CD14-positive monocyte (primary cell): ENCODE data around the gene DNAJC5. TPM values are rescaled to one million over a fixed set of nuclear protein-coding genes. Genes with fewer than 3 reads are reported as not detected.

Source experiments
- DNase-seq, 3 donors: peaks; one replicate each; pipeline ENCODE4 v3.0.0-alpha.2; 2011 to 2022
- H2AFZ ChIP-seq: 2 replicates; pipeline ENCODE4 v1.6.0; 2012; ENCODE audit warnings: mild to moderate bottlenecking, low read depth, low read length, inconsistent platforms; ENCODE audit not compliant: insufficient read depth, poor library complexity, severe bottlenecking
- H3K27ac ChIP-seq, 2 donors: 1 replicate in 1 of 2; 2 replicates in 1 of 2; pipeline ENCODE4 v1.5.1; 2012 to 2013; ENCODE audit warnings: low read length in 2 of 2, control low read depth in 1 of 2, inconsistent platforms in 1 of 2, low read depth in 1 of 2, mild to moderate bottlenecking in 1 of 2
- H3K27me3 ChIP-seq, 2 donors: one replicate each; pipeline versions ENCODE4 v1.6.0 to v1.6.1; 2011 to 2013; ENCODE audit warnings: low read length in 2 of 2; ENCODE audit not compliant: control insufficient read depth in 2 of 2, insufficient read depth in 2 of 2
- H3K36me3 ChIP-seq, 2 donors: replicated peaks in 1 of 2; 1 replicate in 1 of 2; 2 replicates in 1 of 2; pipeline versions ENCODE4 v1.5.1 to v1.6.1; 2012 to 2013; ENCODE audit warnings: low read length in 2 of 2, control low read depth in 1 of 2, inconsistent platforms in 1 of 2, mild to moderate bottlenecking in 1 of 2; ENCODE audit not compliant: insufficient read depth in 2 of 2, control insufficient read depth in 1 of 2
- H3K4me1 ChIP-seq, 2 donors: 1 replicate in 1 of 2; 2 replicates in 1 of 2; pipeline versions ENCODE4 v1.5.1 to v1.6.1; 2012 to 2013; ENCODE audit warnings: low read length in 2 of 2, control low read depth in 1 of 2, inconsistent platforms in 1 of 2, mild to moderate bottlenecking in 1 of 2, moderate library complexity in 1 of 2; ENCODE audit not compliant: insufficient read depth in 2 of 2, control insufficient read depth in 1 of 2
- H3K4me2 ChIP-seq: replicated peaks from 2 replicates; pipeline ENCODE3; 2012; ENCODE audit warnings: low read length, moderate library complexity, mild to moderate bottlenecking; ENCODE audit not compliant: poor library complexity, severe bottlenecking; ENCODE audit errors: extremely low read depth
- H3K4me3 ChIP-seq, 3 experiments: fragments of 200-600 bp in 1 of 3; sonication (generic) in 1 of 3; replicated peaks in 1 of 3; 1 replicate in 2 of 3; 2 replicates in 1 of 3; pipeline ENCODE4 v1.5.1; 2011 to 2013; ENCODE audit warnings: low read length in 3 of 3, mild to moderate bottlenecking in 3 of 3, control low read depth in 2 of 3, low read depth in 2 of 3, inconsistent platforms in 1 of 3, moderate library complexity in 1 of 3
- H3K79me2 ChIP-seq: 2 replicates; pipeline ENCODE4 v1.6.0; 2012; ENCODE audit warnings: mild to moderate bottlenecking, control low read depth, inconsistent platforms, low read length, moderate library complexity; ENCODE audit not compliant: insufficient read depth
- H3K9ac ChIP-seq: 2 replicates; pipeline ENCODE4 v1.6.0; 2017; ENCODE audit warnings: low read length, mild to moderate bottlenecking; ENCODE audit not compliant: insufficient read depth, poor library complexity, severe bottlenecking
- H3K9me3 ChIP-seq, 2 donors: replicated peaks in 1 of 2; 1 replicate in 1 of 2; 2 replicates in 1 of 2; pipeline versions ENCODE4 v1.5.1 to v1.6.1; 2012 to 2013; ENCODE audit warnings: low read length in 2 of 2, control low read depth in 1 of 2; ENCODE audit not compliant: control insufficient read depth in 1 of 2, insufficient read depth in 1 of 2
- H4K20me1 ChIP-seq: 2 replicates; pipeline ENCODE4 v1.6.0; 2012; ENCODE audit warnings: mild to moderate bottlenecking, low read length, control low read depth, moderate library complexity; ENCODE audit not compliant: insufficient read depth
- H3K27ac Mint-ChIP-seq, 7 donors: one replicate each; pipeline ENCODE4 v1.8.0; 2020; ENCODE audit warnings: mild to moderate bottlenecking in 7 of 7, mixed read lengths in 7 of 7, moderate library complexity in 6 of 7, inconsistent platforms in 2 of 7
- H3K27me3 Mint-ChIP-seq, 3 donors: one replicate each; pipeline ENCODE4 v1.8.0; 2021 to 2022; ENCODE audit warnings: low read depth in 3 of 3, mild to moderate bottlenecking in 3 of 3, mixed read lengths in 3 of 3, moderate library complexity in 3 of 3, inconsistent platforms in 1 of 3
- H3K36me3 Mint-ChIP-seq, 2 donors: one replicate each; pipeline ENCODE4 v1.8.0; 2020; ENCODE audit warnings: mixed read lengths in 2 of 2, inconsistent platforms in 1 of 2, mild to moderate bottlenecking in 1 of 2
- H3K4me1 Mint-ChIP-seq: one replicate; pipeline ENCODE4 v1.8.0; 2020; ENCODE audit warnings: mild to moderate bottlenecking, mixed read lengths
- H3K4me3 Mint-ChIP-seq, 2 donors: one replicate each; pipeline ENCODE4 v1.8.0; 2020; ENCODE audit warnings: mild to moderate bottlenecking in 2 of 2, mixed read lengths in 2 of 2, moderate library complexity in 1 of 2
- H3K9me3 Mint-ChIP-seq, 7 donors: one replicate each; pipeline ENCODE4 v1.8.0; 2020 to 2022; ENCODE audit warnings: mixed read lengths in 7 of 7, mild to moderate bottlenecking in 6 of 7, moderate library complexity in 6 of 7, inconsistent platforms in 2 of 7
- WGBS: methylation state at CpG from one replicate; pipeline ENCODE4 v1.1.5; 2013; ENCODE audit warnings: missing lambda C conversion rate; ENCODE audit not compliant: insufficient coverage; 5-methylcytosine and 5-hydroxymethylcytosine counted together
- intact Hi-C, 2 donors: fragments of 100-400 bp; cut with micrococcal nuclease; formaldehyde crosslinking; loops; one replicate each; pipeline versions ENCODE4 v1.15.0 to v1.15.1; 2023
- polyA plus RNA-seq, 3 donors: library from polyadenylated mRNA; depleted of rRNA in 1 of 3; unstranded in 2 of 3; stranded (reverse) in 1 of 3; fragments of 300-500 nt in 2 of 3; fragments of >200 nt in 1 of 3; fragmentation: Illumina TruSeq in 2 of 3; gene quantifications; 1 replicate in 2 of 3; 2 replicates in 1 of 3; pipeline ENCODE4 v1.2.3, GENCODE V29; 2012 to 2021
- TF ChIP-seq, protein P1 (sequence below): fragments of 200-600 bp; IDR thresholded peaks from one replicate; pipeline ENCODE4 v1.8.0; 2022; ENCODE audit warnings: antibody characterized with exemption, mild to moderate bottlenecking

DNAJC5 gene
- polyA plus RNA-seq, 3 donors, result 5.9 to 44.4 (median 7.4) TPM

DNA sequence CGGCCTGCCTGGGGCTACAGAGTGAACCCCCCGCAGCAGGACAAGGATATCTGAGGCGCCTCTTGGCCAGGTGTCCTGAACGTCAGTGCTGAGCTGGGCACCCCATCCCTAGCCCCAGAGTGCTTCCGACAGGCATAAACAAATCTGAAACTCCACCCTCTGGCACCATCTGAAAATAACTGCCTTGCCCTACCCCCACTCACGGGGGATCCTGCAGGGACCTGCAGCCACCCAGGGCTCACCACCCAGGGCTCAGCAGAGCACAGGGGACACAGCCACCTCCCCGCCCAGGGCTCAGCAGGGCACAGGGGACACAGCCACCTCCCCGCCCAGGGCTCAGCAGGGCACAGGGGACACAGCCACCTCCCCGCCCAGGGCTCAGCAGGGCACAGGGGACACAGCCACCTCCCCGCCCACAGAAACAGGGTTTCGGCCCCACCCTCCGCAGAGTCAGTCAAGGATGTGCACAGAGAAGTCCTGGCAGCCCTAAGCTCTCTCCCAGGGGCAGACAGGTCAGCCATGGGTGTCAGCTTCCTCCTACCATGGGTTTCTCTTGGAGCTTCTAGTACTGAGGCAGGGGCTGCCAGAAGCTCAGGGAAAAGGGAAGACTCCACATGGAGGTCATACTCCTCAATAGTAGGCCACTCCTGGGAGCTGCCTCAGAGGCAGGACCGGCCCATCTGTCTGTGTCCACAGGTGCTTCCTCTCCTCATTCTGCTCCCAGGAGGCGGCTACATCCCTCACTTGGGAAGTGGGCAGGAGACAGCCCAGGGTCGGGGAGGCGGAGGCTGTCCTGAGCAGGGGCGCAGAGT is 56.7 kb downstream of the DNAJC5 start:
- TF ChIP-seq, protein P1, sequence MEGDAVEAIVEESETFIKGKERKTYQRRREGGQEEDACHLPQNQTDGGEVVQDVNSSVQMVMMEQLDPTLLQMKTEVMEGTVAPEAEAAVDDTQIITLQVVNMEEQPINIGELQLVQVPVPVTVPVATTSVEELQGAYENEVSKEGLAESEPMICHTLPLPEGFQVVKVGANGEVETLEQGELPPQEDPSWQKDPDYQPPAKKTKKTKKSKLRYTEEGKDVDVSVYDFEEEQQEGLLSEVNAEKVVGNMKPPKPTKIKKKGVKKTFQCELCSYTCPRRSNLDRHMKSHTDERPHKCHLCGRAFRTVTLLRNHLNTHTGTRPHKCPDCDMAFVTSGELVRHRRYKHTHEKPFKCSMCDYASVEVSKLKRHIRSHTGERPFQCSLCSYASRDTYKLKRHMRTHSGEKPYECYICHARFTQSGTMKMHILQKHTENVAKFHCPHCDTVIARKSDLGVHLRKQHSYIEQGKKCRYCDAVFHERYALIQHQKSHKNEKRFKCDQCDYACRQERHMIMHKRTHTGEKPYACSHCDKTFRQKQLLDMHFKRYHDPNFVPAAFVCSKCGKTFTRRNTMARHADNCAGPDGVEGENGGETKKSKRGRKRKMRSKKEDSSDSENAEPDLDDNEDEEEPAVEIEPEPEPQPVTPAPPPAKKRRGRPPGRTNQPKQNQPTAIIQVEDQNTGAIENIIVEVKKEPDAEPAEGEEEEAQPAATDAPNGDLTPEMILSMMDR, result no peak
- Histone ChIP-seq H3K27ac (no peak overlapping the region), H3K4me3 (no peak overlapping the region), H4K20me1 (peaks cover 94% of the 10 kb centered on the region), H3K9me3 (no peaks in the 10 kb centered on the region), H3K27me3 (no peaks in the 10 kb centered on the region), H3K9ac (no peak overlapping the region), H3K4me2 (no peak overlapping the region), H3K4me1 (peaks cover 45 to 59% of the 10 kb centered on the region in 2 donors), H3K79me2 (peaks cover 92% of the 10 kb centered on the region), H3K36me3 (peaks cover 0 to 2% of the 10 kb centered on the region in 2 donors), H2AFZ (no peak overlapping the region)
- Mint-ChIP-seq H3K9me3 (no peaks in the 10 kb centered on the region), H3K27me3 (peaks cover 2% of the 10 kb centered on the region in 3 donors), H3K27ac (no peak overlapping the region), H3K4me1 (peaks cover 56% of the 10 kb centered on the region), H3K36me3 (peaks cover 6 to 16% of the 10 kb centered on the region in 2 donors), H3K4me3 (no peak overlapping the region)
- no peak for DNase-seq
- 91% methylated on average over 12 of the region's 17 CpGs for WGBS
- intact Hi-C loops, result no loop called here

DNA sequence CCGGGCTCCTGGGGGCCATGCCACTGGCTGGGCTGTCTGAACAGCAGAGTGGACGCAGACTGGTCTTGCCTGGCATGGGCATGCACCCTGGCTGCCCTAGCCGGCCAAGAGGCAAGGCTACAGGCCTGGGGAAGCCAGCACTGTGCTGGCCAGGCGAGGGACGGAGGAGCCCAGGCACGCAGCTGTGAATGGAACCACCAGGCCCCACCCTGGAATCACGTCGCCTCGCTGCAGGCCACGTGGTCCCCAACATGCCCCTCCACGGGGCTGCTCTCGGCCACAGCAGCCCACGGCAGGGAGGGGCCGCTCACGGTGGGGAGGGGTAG is 57.2 kb downstream of the DNAJC5 start:
- peaks cover 4 to 13% of the 10 kb centered on the region in 2 donors for H3K36me3 Mint-ChIP-seq
- Histone ChIP-seq H3K27ac (no peak overlapping the region), H3K36me3 (peaks cover 0 to 2% of the 10 kb centered on the region in 2 donors), H2AFZ (no peak overlapping the region), H3K9me3 (no peaks in the 10 kb centered on the region), H3K4me3 (no peak overlapping the region), H3K9ac (no peak overlapping the region), H3K4me2 (no peak overlapping the region), H4K20me1 (peaks cover 89% of the 10 kb centered on the region), H3K4me1 (peaks cover 48 to 64% of the 10 kb centered on the region in 2 donors), H3K27me3 (no peaks in the 10 kb centered on the region), H3K79me2 (peaks cover 87% of the 10 kb centered on the region)
- H3K9me3 Mint-ChIP-seq, result no peaks in the 10 kb centered on the region
- 91% methylated on average over 15 of the region's 15 CpGs for WGBS
- H3K27ac Mint-ChIP-seq, result no peak overlapping the region
- H3K4me3 Mint-ChIP-seq, result no peak overlapping the region
- intact Hi-C loops, result no loop called here
- peaks cover 2 to 3% (median 2%) of the 10 kb centered on the region in 3 donors for H3K27me3 Mint-ChIP-seq
- peaks cover 55% of the 10 kb centered on the region for H3K4me1 Mint-ChIP-seq
- DNase-seq, result no peak
- TF ChIP-seq, protein P1, result no peak
